GM04504 (cell line): ENCODE results near the gene MAT1A.
"Not testable (repeated sequence)": the region's sequence is repeated elsewhere in the genome, so short reads cannot be mapped to it uniquely, and the experiment has no call there.

Experiments
- DNase-seq: peaks from one replicate; pipeline ENCODE4 v3.0.0-alpha.2; 2012; ENCODE audit warnings: low read depth

MAT1A gene

DNA sequence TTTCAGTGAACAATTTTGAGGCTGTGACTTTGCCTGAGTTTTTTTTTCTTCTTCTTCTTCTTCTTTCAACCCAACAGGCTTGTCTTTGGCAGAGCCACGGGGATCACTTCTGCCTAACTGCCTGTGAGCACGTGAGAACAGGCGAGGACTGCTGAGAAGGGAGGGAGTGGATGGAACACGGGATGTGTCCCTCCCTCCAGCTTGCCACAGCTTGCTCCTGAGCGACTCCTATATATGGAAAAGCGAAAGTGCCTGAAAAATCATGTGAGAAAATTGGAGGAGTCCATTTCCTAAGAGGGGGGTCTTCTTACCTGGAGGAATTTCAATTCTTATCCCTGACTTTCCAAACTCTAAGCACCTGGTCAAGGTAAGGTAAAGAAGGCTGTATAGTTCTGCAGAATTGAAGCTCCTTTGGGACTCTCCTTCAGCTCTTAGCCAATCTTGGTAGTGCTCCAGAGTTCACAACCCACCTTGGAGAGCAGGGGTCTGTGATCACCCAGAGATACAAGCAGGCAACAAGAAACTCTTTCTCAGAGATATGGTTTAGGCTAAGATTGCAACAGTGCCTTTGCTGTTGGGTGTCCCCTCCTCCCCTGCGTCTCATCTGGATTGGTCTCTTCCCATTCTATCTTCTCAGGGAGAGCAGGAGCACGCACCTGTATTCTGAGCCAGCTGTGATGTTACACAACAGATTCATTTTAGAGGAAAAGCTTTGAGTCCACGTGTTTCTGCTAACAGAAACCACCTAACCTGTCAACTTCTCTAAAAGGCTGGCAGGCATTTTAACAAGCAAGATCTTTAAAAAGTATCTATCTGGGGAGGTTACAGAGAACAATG, at the start of gene MAT1A:
TSS of gene MAT1A (minus strand) at position 208 of the 837 bp plus-strand sequence. CDS start 235 bp downstream, outside the sequence.
- DNase-seq = no peak

DNA sequence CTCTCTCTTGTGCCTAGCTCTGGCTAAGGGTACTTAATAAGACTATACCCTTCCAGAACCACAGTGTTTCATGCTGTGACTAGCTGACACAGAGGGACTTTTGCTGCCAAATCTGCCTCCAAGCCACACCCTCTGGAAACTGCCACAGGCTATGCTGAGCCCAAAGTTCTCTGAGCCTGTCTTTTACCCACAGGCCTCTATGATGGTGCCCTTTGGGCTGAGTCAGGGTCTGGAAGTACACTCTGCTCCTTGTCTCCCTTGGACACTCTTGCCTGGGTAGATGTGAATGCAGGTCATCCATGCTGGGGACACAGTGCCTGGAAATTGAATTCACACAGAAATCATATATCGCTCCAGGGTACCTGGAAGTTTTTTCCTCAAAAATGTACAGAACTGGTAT, 44.5 kb upstream of the MAT1A start:
- no peak for DNase-seq

- DNase-seq = no peak
Observed at GRCh38 chr10:80324891-80325364, 35.5 kb upstream of the MAT1A start.

DNA sequence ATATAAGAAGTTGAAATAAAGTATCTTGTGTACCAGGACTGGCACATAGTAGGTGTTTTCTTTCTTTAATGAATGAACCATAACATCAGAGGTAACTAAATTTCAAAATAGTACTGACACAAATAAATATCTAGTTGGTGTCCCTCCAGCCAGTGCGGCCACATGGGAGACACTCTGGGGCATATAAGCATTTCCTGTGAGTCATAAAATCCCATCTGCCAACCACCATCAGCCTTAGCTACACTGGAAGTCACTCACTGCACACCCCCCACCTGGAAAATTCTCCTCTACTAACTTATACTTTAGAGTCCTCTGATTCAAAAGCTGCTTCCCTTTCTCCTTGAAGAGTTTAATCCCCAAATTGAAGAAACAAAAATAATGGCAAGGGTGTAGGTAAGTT, 34.6 kb upstream of the MAT1A start:
- DNase-seq = peak; percentile 6

GRCh38 chr10:80323311-80323710, 33.9 kb upstream of the MAT1A start:
- no peak for DNase-seq

DNA sequence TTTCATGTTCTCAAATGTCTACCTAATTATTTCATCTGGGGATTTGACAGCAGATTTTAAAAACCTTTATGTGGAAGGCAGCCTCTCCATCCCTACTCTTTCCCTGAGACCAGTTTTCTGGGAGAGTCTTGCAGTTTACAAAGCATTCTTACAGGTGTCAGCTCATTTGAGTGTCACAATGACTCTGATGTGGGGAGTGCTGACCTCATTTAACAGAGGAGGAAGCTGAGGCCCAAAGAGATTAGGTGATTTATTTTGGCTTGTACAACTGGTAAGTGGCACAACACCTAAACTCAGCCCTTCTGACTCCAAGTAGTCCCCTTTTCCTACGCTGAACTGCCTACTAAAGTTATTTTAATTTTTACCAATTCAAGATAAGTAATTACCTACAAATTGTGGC, 33.3 kb upstream of the MAT1A start:
- no peak for DNase-seq

GRCh38 chr10:80322158-80322557, 32.7 kb upstream of the MAT1A start:
- DNase-seq = no peak

DNA sequence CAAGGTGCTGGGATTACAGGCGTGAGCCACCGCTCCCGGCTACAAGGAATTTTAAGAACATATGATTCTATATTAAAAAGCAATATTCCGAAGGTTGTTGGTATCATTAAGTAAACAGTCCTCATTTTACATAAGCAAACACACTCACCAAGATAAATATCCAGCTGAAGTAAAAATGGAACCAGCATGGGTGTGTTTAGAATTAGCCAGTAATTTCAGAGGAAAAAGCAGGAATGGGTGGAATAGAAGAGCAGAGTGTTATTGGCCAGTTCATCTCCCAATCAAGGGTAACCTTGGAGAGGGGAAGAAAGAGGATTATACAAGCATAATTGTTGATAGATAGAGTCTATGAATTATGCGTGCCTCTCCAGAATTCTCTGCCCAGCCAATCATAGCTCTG, 31.7 kb upstream of the MAT1A start:
- DNase-seq = no peak

DNA sequence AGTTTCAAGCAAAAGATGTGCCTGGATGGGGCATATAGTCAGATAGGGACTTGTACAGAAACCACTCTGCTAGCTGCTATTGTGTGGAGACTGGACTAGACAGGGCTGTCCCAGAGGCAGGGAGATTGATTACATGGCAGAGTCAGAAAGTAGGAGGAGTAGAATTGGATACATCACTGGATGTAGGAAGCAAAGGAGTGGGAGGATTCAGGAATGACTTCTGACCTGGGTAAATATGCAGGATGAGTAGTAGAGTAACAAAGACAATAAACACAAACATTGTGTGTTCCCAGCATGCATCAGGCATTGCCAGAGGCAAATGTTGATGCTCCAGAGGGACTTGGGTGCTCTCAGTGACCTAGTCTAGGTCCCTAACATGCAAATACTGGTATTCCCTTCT, 30.9 kb upstream of the MAT1A start:
- DNase-seq = no peak

GRCh38 chr10:80319725-80320290, 30.4 kb upstream of the MAT1A start:
- DNase-seq = no peak

DNA sequence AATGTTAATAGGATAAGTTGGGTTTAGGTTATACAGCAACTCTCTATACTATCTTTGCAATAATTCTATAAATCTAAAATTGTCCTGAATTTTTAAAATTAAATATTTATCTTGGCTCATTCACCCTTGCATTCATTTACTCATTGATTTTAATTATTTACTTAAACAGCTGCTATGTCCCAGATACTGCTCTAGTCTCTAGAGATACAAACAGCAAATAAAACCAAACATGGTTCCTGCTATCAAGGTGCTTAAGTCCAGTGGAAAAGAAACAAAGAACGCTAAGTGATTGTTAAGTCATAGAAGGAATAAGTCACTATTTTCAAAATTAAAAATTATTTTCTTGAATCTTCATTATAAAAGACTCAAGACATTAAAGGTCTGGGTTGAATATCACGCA, 29.9 kb upstream of the MAT1A start:
- no peak for DNase-seq

GRCh38 chr10:80318742-80319141, 29.3 kb upstream of the MAT1A start:
- no peak for DNase-seq

- no peak for DNase-seq
Observed at GRCh38 chr10:80315391-80315790, 25.9 kb upstream of the MAT1A start.

DNA sequence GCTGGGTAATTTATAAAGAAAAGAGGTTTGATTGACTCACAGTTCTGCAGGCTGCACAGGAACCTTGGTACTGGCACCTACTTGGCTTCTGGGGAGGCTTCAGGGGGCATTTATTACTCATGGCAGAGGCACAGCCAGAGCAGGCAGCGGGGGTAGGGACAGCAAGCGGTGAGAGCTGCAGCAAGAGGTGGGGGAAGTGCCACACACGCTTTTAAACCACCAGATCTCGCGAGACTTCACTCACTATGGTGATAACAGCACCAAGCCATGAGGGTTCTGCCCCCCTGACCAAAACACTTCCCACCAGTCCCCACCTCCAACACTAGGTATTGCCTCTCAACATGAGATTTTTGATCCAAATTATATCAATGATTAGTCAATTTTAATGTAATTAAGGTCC, 24.1 kb upstream of the MAT1A start:
- DNase-seq = no peak

DNA sequence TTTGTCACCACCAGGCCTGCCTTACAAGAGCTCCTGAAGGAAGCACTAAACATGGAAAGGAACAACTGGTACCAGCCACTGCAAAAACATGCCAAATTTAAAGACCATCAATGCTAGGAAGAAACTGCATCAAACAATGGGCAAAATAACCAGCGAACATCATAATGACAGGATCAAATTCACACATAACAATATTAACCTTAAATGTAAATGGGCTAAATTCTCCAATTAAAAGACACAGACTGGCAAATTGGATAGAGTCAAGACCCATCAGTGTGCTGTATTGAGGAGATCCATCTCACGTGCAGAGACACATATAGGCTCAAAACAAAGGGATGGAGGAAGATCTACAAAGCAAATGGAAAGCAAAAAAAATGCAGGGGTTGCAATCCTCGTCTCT, 16.5 kb upstream of the MAT1A start:
- DNase-seq = not testable (repeated sequence)

GRCh38 chr10:80296942-80297341, 7.5 kb upstream of the MAT1A start:
- DNase-seq = no peak

GRCh38 chr10:80292607-80293239, 3.3 kb upstream of the MAT1A start:
- DNase-seq = no peak

DNA sequence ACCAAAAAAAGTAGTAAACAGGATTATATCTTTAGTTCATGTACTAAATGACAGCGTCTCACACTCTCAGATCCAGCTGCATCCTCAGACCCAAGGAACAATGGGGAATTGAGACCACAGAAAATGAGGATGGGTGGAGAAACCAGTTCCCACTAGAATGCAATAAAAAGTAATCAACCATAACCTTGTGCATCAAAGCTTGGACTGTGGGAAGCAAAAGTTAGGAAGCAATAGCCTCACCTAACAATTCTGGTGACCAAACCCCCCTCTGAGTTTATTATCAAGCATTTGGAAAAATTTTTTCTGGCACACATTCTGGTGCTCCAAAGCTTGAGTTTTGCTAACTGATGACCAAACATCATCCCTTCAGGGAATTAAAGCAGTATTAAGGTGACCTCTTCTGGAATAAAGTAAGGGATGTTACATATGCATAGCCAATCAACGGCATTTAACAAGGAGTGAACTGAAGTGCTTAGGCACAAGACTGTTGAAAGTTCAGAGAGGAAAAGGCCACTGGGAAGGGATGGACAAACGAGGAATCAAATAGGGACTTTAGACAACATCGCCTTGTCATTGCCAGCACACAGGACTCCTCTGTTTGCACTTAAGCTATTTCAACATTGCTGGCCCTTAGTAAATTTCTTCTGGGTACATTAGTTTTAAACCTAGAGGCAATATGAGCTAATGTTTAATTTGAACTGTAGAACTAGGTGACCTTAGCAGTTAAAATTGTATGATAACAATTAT, 1.2 kb upstream of the MAT1A start:
- DNase-seq = no peak

DNA sequence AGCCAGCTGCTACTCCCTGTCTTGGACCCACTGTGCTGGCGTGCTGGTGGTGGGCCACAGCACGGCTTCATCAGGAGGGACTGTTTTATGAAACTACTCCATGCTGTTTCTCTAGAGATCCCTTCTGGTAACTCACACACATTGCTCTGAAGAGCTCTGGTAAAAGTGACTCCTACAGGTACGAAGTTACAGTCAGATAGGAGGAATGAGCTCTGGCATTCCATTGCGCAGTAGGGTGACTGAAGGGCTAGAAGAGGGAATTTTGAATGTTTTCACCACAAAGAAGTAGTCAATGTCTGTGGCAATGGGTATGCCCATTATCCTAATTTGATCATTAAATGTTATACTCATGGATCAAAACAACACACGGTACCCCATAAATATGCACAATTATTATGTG, 609 bp downstream of the MAT1A start:
- DNase-seq = no peak

- no peak for DNase-seq
Observed at GRCh38 chr10:80284522-80284921, 4.9 kb downstream of the MAT1A start.

DNA sequence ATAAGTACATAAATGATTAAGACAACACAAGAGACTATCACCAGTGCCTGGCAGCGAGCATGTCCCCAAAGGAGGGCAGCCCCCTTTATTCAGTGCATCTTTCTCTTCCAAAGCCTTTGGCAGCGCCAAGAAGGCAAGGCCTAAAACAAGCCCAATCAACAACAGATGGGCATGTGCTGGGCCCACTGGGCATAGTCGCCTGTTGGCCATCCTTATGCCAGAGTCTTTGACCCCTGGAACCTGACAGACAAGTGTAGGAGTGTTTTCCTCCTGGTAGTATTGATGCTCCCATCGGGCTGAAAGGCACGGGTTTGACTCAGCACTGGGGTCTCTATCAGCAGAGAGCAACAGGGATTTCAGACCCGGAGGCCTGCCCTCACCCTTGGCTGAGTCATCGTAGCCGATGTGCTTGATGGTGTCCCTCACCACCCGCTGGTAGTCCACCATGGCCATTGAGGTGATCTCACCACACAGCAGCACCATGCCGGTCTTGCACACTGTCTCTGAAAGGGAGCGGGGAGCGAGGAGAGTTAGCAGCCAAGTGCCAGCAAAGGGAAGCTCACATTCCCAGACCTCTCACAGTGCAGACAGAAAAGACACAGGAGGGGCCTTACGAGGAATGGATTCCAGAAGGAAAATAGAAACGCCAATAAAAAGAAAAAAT, 5.8 kb downstream of the MAT1A start:
- no peak for DNase-seq

DNA sequence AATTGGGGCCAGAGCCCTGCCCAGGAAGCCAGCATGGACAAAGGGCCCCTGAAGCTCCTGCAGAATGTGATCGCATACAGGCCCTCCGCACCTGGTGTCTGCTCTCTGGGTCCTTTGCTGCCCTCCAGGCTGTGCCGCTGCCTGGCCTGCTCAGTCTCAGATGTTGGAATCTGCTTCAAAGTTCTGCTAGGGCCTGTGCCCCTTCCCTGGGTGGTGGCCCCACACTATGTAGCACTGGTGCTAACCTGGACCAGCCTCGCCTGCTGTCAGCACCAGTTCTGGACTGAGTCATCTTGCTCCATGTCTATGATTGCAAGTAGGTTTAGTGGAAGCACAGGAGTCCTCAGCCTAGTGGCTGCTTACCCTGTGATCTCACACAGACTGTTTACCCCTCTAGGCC, 6.3 kb downstream of the MAT1A start:
- DNase-seq = no peak
